Caco-2 (cell line): Measurements from ENCODE around the gene CPVL. TPM values are rescaled to one million over a fixed set of nuclear protein-coding genes. Genes with fewer than 3 reads are reported as not detected.

Experiments
- BruUV-seq: library from RNA; stranded (reverse); fragments of 400-500 nt; replicated peaks from 2 replicates; lab custom pipeline; 2021; lab: Mats Ljungman, UMichigan
- CTCF ChIA-PET: fragments of 300-600 bp; sonication (Branson Sonifier 250); formaldehyde crosslinking; loops from one replicate; lab custom pipeline; 2022; ENCODE audit warnings: antibody characterized with exemption; lab: Charles Lee
- POLR2A ChIA-PET: fragments of 300-600 bp; sonication (Branson Sonifier 250); formaldehyde crosslinking; loops from one replicate; lab custom pipeline; 2022; ENCODE audit warnings: antibody characterized with exemption; lab: Charles Lee
- DNase-seq, 2 experiments: peaks; one replicate each; pipeline versions ENCODE4 v3.0.0 to v3.0.0-alpha.2; 2020 to 2022
- H3K27me3 ChIP-seq: replicated peaks from 2 replicates; pipeline ENCODE4 v1.6.0; 2011; ENCODE audit warnings: low read length; ENCODE audit not compliant: control insufficient read depth, insufficient read depth
- H3K36me3 ChIP-seq: 2 replicates; pipeline ENCODE4 v1.5.1; 2011; ENCODE audit warnings: low read length; ENCODE audit not compliant: control insufficient read depth, insufficient read depth
- H3K4me1 ChIP-seq: fragments of 250-450 bp; sonication (Bioruptor Pico); 2 replicates; pipeline ENCODE4 v1.5.1; 2020; ENCODE audit warnings: mild to moderate bottlenecking
- H3K4me3 ChIP-seq: 2 replicates; pipeline ENCODE4 v1.5.1; 2011; ENCODE audit warnings: low read depth, mild to moderate bottlenecking, control low read depth, low read length
- H3K9me3 ChIP-seq: fragments of 250-450 bp; sonication (Bioruptor Pico); 2 replicates; pipeline ENCODE4 v1.5.1; 2020; ENCODE audit warnings: mild to moderate bottlenecking, moderate library complexity
- H3K27ac Mint-ChIP-seq: one replicate; pipeline ENCODE4 v1.8.0; 2022; ENCODE audit warnings: mixed read lengths; ENCODE audit not compliant: unreplicated experiment
- H3K27me3 Mint-ChIP-seq: one replicate; pipeline ENCODE4 v1.8.0; 2022; ENCODE audit warnings: mixed read lengths; ENCODE audit not compliant: insufficient read depth, unreplicated experiment
- H3K36me3 Mint-ChIP-seq: one replicate; pipeline ENCODE4 v1.8.0; 2022; ENCODE audit warnings: mild to moderate bottlenecking, mixed read lengths; ENCODE audit not compliant: insufficient read depth, unreplicated experiment
- H3K4me1 Mint-ChIP-seq: one replicate; pipeline ENCODE4 v1.8.0; 2022; ENCODE audit warnings: low read depth, mixed read lengths; ENCODE audit not compliant: unreplicated experiment
- H3K4me3 Mint-ChIP-seq: one replicate; pipeline ENCODE4 v1.8.0; 2022; ENCODE audit warnings: mild to moderate bottlenecking, moderate library complexity, mixed read lengths; ENCODE audit not compliant: unreplicated experiment
- H3K9me3 Mint-ChIP-seq: one replicate; pipeline ENCODE4 v1.8.0; 2022; ENCODE audit warnings: mixed read lengths; ENCODE audit not compliant: unreplicated experiment
- intact Hi-C: fragments of 100-400 bp; cut with micrococcal nuclease; formaldehyde crosslinking; loops from one replicate; pipeline ENCODE4 v1.10.0; 2022; ENCODE audit not compliant: unreplicated experiment
- total RNA-seq: library from RNA; stranded (reverse); gene quantifications from 2 replicates; pipeline ENCODE4 v1.2.3, GENCODE V29; 2022
- TF ChIP-seq, protein P1 (sequence below), 2 experiments: fragments of 200-600 bp in 1 of 2; IDR thresholded peaks; 1 replicate in 1 of 2; 2 replicates in 1 of 2; pipeline versions ENCODE4 v1.5.1 to v1.8.0; 2011 to 2022; ENCODE audit warnings: antibody characterized with exemption in 1 of 2, control low read depth in 1 of 2, inconsistent platforms in 1 of 2, low read depth in 1 of 2, low read length in 1 of 2, mild to moderate bottlenecking in 1 of 2, moderate library complexity in 1 of 2; ENCODE audit not compliant: insufficient read depth in 1 of 2, severe bottlenecking in 1 of 2, unreplicated experiment in 1 of 2

The CPVL gene
- total RNA-seq, 1 experiment from 2014 or later, result 109 TPM

DNA sequence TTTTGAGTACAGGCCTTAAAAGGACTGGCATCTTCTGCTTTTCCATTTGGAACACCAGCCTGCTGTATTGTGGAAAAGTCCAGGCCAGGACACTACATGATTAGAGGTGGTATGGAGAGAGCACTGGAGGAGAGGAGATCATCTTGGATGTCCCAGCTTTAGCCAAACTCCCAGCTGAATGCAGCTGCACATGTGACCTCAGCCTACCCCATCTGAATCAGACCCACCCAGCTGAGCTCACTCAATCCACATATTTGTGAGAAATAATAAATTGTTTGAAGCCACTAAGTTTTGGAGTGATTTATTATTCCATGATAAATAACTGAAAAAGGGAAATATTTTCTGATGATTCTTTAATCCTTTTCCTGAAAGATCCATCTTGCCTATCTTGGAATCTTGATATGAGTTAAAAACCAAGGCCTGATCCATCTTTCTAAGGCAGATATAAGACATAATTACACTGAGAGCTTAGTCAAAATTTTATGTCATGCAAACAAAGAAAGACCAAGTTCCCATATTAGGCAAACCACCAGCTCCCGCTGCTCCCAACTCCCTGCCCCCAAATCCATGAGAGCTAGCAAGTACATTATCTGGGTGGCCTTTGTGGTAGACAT, 133.1 kb downstream of the CPVL start:
- POLR2A ChIA-PET, result no interaction called here
- no TSS peak for BruUV-seq

DNA sequence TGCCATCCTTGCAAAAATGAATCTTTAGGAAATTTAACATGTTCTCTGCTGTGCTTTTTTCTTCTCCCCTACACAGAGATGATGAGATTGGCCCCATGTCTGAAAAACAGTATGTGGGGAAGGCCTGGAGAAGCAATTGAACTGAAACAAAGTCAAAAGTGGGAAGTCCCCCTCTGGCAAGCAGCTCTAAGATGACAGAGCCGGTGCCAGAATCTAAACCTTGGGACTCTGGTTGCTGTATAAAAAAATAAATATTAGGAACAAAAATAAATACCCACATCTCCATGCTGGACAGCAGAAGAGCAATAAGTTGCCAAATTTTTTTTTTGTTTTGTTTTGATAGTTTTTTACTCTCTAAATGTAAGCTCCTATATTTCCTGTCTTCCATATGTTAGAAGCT, 136.4 kb downstream of the CPVL start:
- H3K4me1 ChIP-seq, result no peaks in the 10 kb centered on the region
- ChIA-PET POLR2A (no interaction called here), CTCF (no interaction called here)
- no peaks in the 10 kb centered on the region for H3K27me3 Mint-ChIP-seq
- no peaks in the 10 kb centered on the region for H3K9me3 ChIP-seq
- no peak overlapping the region for H3K4me3 ChIP-seq
- H3K27ac Mint-ChIP-seq, result no peak overlapping the region
- no peaks in the 10 kb centered on the region for H3K36me3 Mint-ChIP-seq
- intact Hi-C loops, result no loop called here
- no peak overlapping the region for H3K4me3 Mint-ChIP-seq
- no peaks in the 10 kb centered on the region for H3K4me1 Mint-ChIP-seq
- H3K27me3 ChIP-seq, result no peaks in the 10 kb centered on the region
- no TSS peak for BruUV-seq
- TF ChIP-seq, protein P1, sequence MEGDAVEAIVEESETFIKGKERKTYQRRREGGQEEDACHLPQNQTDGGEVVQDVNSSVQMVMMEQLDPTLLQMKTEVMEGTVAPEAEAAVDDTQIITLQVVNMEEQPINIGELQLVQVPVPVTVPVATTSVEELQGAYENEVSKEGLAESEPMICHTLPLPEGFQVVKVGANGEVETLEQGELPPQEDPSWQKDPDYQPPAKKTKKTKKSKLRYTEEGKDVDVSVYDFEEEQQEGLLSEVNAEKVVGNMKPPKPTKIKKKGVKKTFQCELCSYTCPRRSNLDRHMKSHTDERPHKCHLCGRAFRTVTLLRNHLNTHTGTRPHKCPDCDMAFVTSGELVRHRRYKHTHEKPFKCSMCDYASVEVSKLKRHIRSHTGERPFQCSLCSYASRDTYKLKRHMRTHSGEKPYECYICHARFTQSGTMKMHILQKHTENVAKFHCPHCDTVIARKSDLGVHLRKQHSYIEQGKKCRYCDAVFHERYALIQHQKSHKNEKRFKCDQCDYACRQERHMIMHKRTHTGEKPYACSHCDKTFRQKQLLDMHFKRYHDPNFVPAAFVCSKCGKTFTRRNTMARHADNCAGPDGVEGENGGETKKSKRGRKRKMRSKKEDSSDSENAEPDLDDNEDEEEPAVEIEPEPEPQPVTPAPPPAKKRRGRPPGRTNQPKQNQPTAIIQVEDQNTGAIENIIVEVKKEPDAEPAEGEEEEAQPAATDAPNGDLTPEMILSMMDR (IDR thresholded peaks at IDR 0.05; ENCODE audit: insufficient read depth in 1 of 2, low read depth in 1 of 2, low read length in 1 of 2, severe bottlenecking in 1 of 2, unreplicated experiment in 1 of 2), result no peak
- no peaks in the 10 kb centered on the region for H3K9me3 Mint-ChIP-seq
- no peaks in the 10 kb centered on the region for H3K36me3 ChIP-seq
- DNase-seq, result no peak

More for the DNA sequence above, 133.1 kb downstream of the CPVL start:
- Mint-ChIP-seq H3K36me3 (no peaks in the 10 kb centered on the region), H3K4me3 (no peak overlapping the region), H3K27me3 (no peaks in the 10 kb centered on the region), H3K9me3 (no peaks in the 10 kb centered on the region), H3K27ac (no peak overlapping the region), H3K4me1 (no peaks in the 10 kb centered on the region)
- no peaks in the 10 kb centered on the region for H3K9me3 ChIP-seq
- no peaks in the 10 kb centered on the region for H3K36me3 ChIP-seq
- intact Hi-C loops, result no loop called here
- H3K4me1 ChIP-seq, result no peaks in the 10 kb centered on the region
- CTCF ChIA-PET, result no interaction called here
- DNase-seq, result no peak
- no peaks in the 10 kb centered on the region for H3K27me3 ChIP-seq
- no peak overlapping the region for H3K4me3 ChIP-seq
- TF ChIP-seq, protein P1 (IDR thresholded peaks at IDR 0.05; ENCODE audit: insufficient read depth in 1 of 2, low read depth in 1 of 2, low read length in 1 of 2, severe bottlenecking in 1 of 2, unreplicated experiment in 1 of 2), result no peak

DNA sequence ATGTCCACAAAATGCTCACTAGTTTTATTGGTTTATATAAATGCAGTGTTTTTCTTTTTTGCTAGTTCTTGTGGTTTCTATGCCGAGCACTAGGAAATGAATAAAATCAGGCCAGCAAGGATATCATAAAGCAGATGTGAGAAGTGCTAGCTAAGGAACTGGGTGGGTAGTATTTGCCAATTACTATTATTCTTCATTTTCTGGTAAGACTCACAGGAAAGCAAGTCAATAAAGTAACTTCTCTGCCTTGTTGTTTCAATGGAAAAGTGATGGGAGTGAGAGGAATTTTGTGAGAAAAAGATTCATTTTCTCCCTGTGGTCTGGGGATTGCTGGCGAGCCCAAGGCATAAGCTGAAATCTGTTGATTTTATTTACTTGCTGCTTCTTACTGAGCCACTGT, 137.7 kb downstream of the CPVL start:
- CTCF ChIA-PET, result interaction anchor here (0.6 to 0.7 kb wide), 2 partner anchors 29 to 98 kb away, joined by 6 to 9 read pairs; no protein-coding TSS in a partner anchor
- POLR2A ChIA-PET, result no interaction called here
- no peak for DNase-seq
- Histone ChIP-seq H3K4me1 (no peaks in the 10 kb centered on the region), H3K4me3 (no peak overlapping the region), H3K27me3 (no peaks in the 10 kb centered on the region), H3K9me3 (no peaks in the 10 kb centered on the region), H3K36me3 (no peaks in the 10 kb centered on the region; the same call in 1 of the 2 replicates)
- intact Hi-C loops, result no loop called here
- H3K9me3 Mint-ChIP-seq, result peaks cover 4% of the 10 kb centered on the region
- H3K4me3 Mint-ChIP-seq, result no peak overlapping the region
- no TSS peak for BruUV-seq
- TF ChIP-seq, protein P1 (IDR thresholded peaks at IDR 0.05; ENCODE audit: insufficient read depth in 1 of 2, low read depth in 1 of 2, low read length in 1 of 2, severe bottlenecking in 1 of 2, unreplicated experiment in 1 of 2), result no peak
- no peaks in the 10 kb centered on the region for H3K36me3 Mint-ChIP-seq
- H3K27ac Mint-ChIP-seq, result no peak overlapping the region
- H3K27me3 Mint-ChIP-seq, result no peaks in the 10 kb centered on the region
- no peaks in the 10 kb centered on the region for H3K4me1 Mint-ChIP-seq
